ENCODE results near the gene SUPT20H. TPM values are rescaled to one million over a fixed set of nuclear protein-coding genes. Genes with fewer than 3 reads are reported as not detected.

Gene SUPT20H
- total RNA-seq, 1 experiment from 2014 or later, result 42.9 TPM

GRCh38 chr13:37011002-37011401 is 48.5 kb downstream of the SUPT20H start:
- DNase-seq (ENCODE audit: low read depth, low spot score) (no peak), ATAC-seq (no peak)
- RAD21 ChIA-PET (ENCODE audit: low non-redundant PET in 1 of 2, low total read pairs in 2 of 2, uncharacterized antibody in 2 of 2, unreplicated experiment in 2 of 2), result no interaction called here
- Histone ChIP-seq H3K36me3 (ENCODE audit: control insufficient read depth in 1 of 2, insufficient read depth in 2 of 2, low read length in 2 of 2) (peaks cover 47 to 55% of the 10 kb centered on the region in 2 experiments), H3K27ac (ENCODE audit: low read depth, low read length) (no peak overlapping the region), H3K4me3 (replicated peaks in 1 of 2; ENCODE audit: low read depth in 1 of 2, low read length in 2 of 2) (no peak overlapping the region), H3K4me1 (ENCODE audit: control insufficient read depth in 1 of 2, insufficient read depth in 2 of 2, low read length in 2 of 2) (no peaks in the 10 kb centered on the region), H3K9ac (ENCODE audit: low read length) (no peak overlapping the region), H3K9me3 (ENCODE audit: control insufficient read depth in 1 of 2, insufficient read depth in 1 of 2, low read depth in 1 of 2, low read length in 2 of 2) (no peaks in the 10 kb centered on the region), H3K9me2 (ENCODE audit: insufficient read depth) (no peaks in the 10 kb centered on the region), H3K4me2 (ENCODE audit: low read length) (no peak overlapping the region), H2AFZ (ENCODE audit: low read depth, low read length, poor library complexity, severe bottlenecking) (no peak overlapping the region), H4K20me1 (ENCODE audit: insufficient read depth) (no peaks in the 10 kb centered on the region), H3K79me2 (ENCODE audit: insufficient read depth, low read length) (peaks cover 7% of the 10 kb centered on the region), H3K27me3 (ENCODE audit: insufficient read depth, low read length) (no peaks in the 10 kb centered on the region)
- CTCF ChIA-PET, result no interaction called here
- TF ChIP-seq ZNF274 (IDR thresholded peaks at IDR 0.05; ENCODE audit: low read depth, low read length) (no peak), ZFX (IDR thresholded peaks at IDR 0.05) (no peak), ATF3 (IDR thresholded peaks at IDR 0.05) (no peak), JUND (IDR thresholded peaks at IDR 0.05) (no peak), SRF (IDR thresholded peaks at IDR 0.05; ENCODE audit: low read depth) (no peak)
- BruUV-seq (replicated peaks), result no TSS peak
- intact Hi-C loops (cut with micrococcal nuclease), result loop anchor here (5.0 kb wide), 1 partner anchor 36 kb away; no protein-coding TSS in a partner anchor
- POLR2A ChIA-PET, result interaction anchor here (1.2 kb wide), 1 partner anchor 11 kb away, joined by 4 read pairs; the partner anchor contains the start of gene EXOSC8

DNA sequence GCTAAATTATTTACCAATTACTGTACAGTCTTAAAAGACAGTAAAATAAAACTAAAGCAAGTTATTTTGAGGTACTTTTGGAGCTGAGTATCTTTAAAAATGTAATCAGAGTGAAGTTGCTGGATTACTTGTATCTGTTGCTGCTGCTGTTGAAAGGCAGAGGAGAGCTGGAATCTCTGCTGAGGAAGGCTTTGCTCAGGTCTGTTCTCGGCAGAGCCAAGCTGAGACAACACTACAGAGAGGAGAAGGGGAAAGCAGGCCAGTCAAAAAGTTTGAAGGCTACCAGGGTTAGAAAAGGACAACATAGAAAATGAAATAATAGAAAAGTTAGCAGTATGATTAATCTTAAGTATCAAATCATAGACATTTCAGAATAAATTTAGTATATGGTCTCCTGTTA is 49.1 kb downstream of the SUPT20H start:
- Histone ChIP-seq H3K4me2 (ENCODE audit: low read length) (no peak overlapping the region), H3K79me2 (ENCODE audit: insufficient read depth, low read length) (peaks cover 7% of the 10 kb centered on the region), H3K9me3 (ENCODE audit: control insufficient read depth in 1 of 2, insufficient read depth in 1 of 2, low read depth in 1 of 2, low read length in 2 of 2) (no peaks in the 10 kb centered on the region), H4K20me1 (ENCODE audit: insufficient read depth) (no peaks in the 10 kb centered on the region), H3K4me1 (ENCODE audit: control insufficient read depth in 1 of 2, insufficient read depth in 2 of 2, low read length in 2 of 2) (no peaks in the 10 kb centered on the region), H2AFZ (ENCODE audit: low read depth, low read length, poor library complexity, severe bottlenecking) (no peak overlapping the region), H3K36me3 (ENCODE audit: control insufficient read depth in 1 of 2, insufficient read depth in 2 of 2, low read length in 2 of 2) (peaks cover 50 to 51% of the 10 kb centered on the region in 2 experiments), H3K4me3 (replicated peaks in 1 of 2; ENCODE audit: low read depth in 1 of 2, low read length in 2 of 2) (no peak overlapping the region), H3K27me3 (ENCODE audit: insufficient read depth, low read length) (no peaks in the 10 kb centered on the region), H3K9ac (ENCODE audit: low read length) (no peak overlapping the region), H3K27ac (ENCODE audit: low read depth, low read length) (no peak overlapping the region), H3K9me2 (ENCODE audit: insufficient read depth) (no peaks in the 10 kb centered on the region)
- BruUV-seq (replicated peaks), result no TSS peak
- intact Hi-C loops (cut with micrococcal nuclease), result loop anchor here (5.0 kb wide), 1 partner anchor 37 kb away; no protein-coding TSS in a partner anchor
- no peak for ATAC-seq
- DNase-seq (ENCODE audit: low read depth, low spot score), result no peak
- POLR2A ChIA-PET, result interaction anchor here (1.2 kb wide), 1 partner anchor 10 kb away, joined by 4 read pairs; the partner anchor contains the start of gene EXOSC8
- RAD21 ChIA-PET (ENCODE audit: low non-redundant PET in 1 of 2, low total read pairs in 2 of 2, uncharacterized antibody in 2 of 2, unreplicated experiment in 2 of 2), result no interaction called here
- CTCF ChIA-PET, result no interaction called here
- TF ChIP-seq SIN3A (IDR thresholded peaks at IDR 0.05; ENCODE audit: low read depth) (no peak), POLR2AphosphoS5 (IDR thresholded peaks at IDR 0.05; ENCODE audit: low read depth, low read length) (no peak), ZNF274 (IDR thresholded peaks at IDR 0.05; ENCODE audit: low read depth, low read length) (no peak), EZH2phosphoT487 (IDR thresholded peaks at IDR 0.05; ENCODE audit: borderline replicate concordance) (no peak), RAD21 (IDR thresholded peaks at IDR 0.05; ENCODE audit: low read depth) (no peak), YY1 (IDR thresholded peaks at IDR 0.05; ENCODE audit: extremely low read depth, insufficient replicate concordance, low read depth, low read length) (no peak), ELF1 (IDR thresholded peaks at IDR 0.05; ENCODE audit: borderline replicate concordance, low read depth) (no peak)
